Stimulated activated CD4-positive, alpha-beta T cell treated with anti-CD3 and anti-CD28 coated beads, Interleukin-12 subunit alpha, Interleukin-12 subunit beta, amount 100 ng/mL, for 24 hours (primary cell): ENCODE measurements around the gene ADRA2C.
"Not testable (repeated sequence)": the region's sequence is repeated elsewhere in the genome, so short reads cannot be mapped to it uniquely, and the experiment has no call there.

Experiments used
- DNase-seq, 2 experiments: peaks; one replicate each; pipeline ENCODE4 v3.0.0-alpha.2; 2020; ENCODE audit warnings: low read depth in 2 of 2

ADRA2C gene

DNA sequence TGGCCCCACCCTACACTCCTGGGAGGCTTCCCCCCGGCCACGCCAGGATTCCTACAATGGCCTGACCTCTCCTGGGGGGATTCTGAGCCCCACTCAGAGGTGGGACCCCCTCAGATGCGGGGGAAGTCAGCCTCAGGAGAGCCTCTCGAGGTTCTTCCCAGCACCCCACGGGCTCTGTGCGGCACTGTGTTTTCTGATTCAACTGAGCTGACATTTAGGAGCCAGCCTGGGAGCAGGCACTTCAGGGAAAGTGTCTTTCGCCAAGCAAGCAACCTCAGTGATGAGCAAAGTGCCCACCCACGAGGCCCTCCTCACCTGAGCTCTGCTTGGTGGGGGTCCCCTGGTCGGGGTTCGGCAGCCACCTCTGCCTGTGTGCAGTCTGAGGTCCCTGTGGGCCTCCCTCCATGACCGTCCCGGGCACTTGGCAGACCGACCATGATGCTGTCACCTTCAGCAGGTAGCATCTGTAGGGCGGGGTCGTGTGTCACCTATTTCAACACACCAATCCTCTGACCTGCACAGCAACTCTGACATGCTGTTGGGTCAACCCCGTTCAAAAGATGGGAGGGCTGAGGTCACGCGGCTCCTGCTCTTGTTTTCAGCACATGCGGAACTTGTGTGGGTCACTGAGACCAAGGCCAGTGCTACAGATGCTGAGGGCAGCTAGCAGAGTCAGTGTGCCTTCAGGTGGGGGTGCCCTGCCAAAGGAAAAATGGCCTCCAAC is 46.2 kb downstream of the ADRA2C start:
- no peak for DNase-seq

DNA sequence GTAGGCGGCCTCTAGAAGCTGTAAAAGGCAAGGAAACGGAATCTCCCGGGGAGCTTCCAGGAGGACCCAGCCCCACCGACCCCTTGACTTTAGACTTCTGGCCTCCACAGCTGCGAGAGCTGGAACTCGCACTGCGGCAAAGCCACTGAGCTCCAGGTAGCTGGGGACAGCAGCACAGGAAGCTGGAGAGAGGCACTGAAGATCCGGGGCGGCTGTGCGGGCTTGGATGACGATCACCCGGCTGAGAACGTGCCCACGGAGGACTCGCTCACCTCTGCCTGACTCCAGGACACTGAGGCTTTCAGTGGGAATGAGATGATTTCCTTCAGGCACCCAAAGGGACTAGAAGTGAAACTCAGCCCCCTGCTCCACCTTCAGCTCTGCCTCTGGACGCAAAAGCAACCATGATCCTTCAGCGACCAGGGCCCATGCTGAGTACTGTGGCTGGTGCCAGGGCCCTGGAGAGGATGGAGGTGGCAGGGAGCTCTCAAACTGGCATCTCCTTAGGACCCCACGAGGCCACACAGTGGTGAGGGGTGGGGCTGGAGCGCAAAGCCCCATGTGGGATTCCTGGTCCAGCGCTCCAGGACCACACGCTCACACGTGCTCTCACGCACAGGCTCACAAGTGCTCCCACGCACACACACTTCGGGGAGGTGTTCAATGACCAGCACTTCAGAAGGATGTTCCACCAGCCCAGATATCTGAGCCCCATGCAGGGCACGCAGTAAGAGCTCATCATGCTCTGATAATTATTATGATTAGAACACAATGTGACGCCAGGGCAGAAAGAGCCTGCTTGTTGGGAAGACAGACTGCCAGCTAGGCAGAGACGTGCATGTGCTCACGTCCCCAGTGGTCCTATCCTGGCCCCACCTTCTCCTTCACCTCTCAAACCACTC is 47.2 kb downstream of the ADRA2C start:
- DNase-seq: no peak

DNA sequence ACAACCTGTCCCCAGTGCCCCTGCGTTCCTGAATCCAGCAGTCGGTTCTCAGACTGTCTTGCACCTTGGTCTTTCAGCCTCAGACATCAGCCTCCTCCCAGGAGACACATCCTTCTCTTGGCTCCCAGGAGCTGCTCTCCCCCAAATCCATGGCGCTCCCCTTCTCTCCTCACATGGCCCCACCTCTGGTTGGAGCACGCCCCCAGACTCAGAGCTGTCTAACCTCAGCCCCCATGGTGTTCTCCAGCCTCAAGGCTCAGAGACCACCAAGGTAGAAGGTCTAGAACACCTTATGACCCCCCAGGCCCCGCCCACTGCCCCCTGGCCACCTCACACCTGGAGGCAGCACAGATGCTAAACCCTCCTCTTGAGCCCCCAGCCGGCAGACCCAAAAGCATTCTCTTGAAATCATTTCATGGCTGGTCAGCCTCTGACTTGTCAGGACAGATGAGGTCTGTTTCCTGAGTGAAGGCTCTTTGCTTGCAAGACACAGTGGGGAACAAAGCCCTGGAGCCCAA is 47.9 kb downstream of the ADRA2C start:
- DNase-seq: no peak

DNA sequence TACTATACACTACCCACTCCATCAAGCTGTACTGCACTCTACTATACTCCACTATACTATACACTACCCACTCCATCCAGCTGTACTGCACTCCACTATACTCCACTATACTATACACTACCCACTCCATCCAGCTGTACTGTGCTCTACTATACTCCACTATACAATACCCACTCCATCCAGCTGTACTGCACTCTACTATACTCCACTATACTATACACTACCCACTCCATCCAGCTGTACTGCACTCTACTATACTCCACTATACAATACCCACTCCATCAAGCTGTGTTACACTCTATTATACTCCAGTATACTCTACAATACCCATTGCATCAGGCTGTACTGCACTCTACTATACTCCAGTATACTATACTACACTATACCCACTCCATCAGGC is 48.7 kb downstream of the ADRA2C start:
- DNase-seq: not testable (repeated sequence)

DNA sequence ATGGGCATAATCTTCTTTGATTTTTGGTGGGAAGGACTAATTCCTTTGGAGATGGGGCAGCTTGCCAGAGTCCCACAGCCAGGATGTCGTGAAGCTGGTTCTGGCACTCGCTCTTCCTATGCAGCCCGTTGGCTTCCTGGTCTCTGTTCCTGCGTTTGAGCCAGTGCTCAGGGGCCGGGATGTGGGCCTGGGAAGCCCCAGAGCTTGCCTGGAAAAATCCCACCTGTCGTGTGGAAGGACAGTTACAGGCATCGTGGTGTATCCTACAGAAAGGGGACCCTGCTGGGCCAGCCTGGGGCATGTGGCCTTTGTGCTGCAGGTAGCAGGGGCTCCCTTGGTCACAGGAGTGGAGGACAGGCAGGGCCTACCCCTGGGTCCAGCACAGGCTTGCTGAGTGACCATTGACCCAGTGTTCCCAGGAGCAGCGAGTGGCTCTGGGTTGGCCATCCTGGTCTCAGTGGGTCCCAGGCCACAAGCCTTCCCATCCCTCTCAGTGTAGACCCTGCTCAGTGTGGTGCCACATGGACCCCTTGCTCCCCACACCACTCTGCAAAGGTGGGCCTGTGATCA is 50.2 kb downstream of the ADRA2C start:
- no peak for DNase-seq

DNA sequence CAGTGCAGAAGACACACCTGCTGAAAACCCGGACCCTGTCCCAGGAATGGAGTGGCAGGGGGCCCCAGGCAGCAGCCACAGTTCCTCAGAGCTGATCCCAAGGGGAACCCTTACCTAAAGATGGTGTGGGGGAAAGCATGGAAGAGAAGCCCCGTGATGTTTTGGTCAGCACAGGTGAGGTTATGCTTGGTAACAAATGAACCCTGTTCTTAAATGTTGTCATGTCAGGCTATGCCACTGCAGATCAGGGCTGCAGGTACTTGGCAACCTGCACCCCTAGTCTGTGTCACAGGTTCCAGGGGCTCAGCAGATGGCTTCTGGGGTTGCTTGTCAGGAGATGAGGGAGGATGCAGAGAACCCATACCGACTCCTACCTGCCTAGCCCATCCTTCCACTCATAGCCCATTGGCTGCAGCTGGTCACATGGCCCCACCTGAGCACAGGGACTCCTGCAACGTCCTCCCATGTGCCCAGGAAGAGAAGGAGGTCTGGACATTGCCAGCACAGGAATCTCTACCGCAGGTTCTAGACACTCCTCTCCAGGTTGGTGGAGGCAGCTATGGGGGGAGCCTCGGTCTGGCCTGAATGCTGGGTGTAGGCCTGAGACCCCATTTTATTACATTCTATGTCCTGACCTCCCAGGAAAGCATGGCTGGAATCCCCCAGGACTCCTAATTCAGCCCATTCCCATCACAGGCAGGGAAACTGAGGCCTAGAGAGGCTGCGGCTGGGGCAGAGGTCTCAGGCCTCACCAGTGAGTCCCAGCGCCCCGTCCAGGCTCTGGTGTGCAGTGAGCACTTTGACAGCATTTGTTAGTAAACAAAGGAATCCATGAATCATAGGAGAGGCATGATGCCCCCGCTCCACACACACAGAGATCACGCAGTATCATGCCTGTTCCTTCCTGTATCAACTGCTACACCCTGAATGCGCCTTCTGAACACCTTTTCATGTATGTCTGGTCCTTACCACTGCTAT is 51.1 kb downstream of the ADRA2C start:
- no peak for DNase-seq
